HG02798 (cell line): ENCODE measurements around the gene RNF213.

Experiments used
- ATAC-seq: cut with Tn5 transposase; IDR thresholded peaks from one replicate; pipeline ENCODE4 v1.9.1; 2021; ENCODE audit warnings: mild to moderate bottlenecking; ENCODE audit not compliant: unreplicated experiment, poor library complexity

The RNF213 gene

GRCh38 chr17:80438806-80439205 lies 178.2 kb downstream of the RNF213 start:
- ATAC-seq: no peak

- ATAC-seq: no peak
These were observed 178.8 kb downstream of the RNF213 start for GRCh38 chr17:80439499-80439898.

- no peak for ATAC-seq
These were observed 180.5 kb downstream of the RNF213 start for GRCh38 chr17:80441133-80441578.

GRCh38 chr17:80441598-80442322 lies 181.1 kb downstream of the RNF213 start:
- no peak for ATAC-seq

GRCh38 chr17:80442323-80442659 lies 181.6 kb downstream of the RNF213 start:
- ATAC-seq: no peak

GRCh38 chr17:80442764-80443163 lies 182.1 kb downstream of the RNF213 start:
- no peak for ATAC-seq

GRCh38 chr17:80443498-80443897 lies 182.8 kb downstream of the RNF213 start:
- no peak for ATAC-seq

GRCh38 chr17:80443916-80444643 lies 183.4 kb downstream of the RNF213 start:
- ATAC-seq: no peak

GRCh38 chr17:80444644-80444979 lies 184.0 kb downstream of the RNF213 start:
- no peak for ATAC-seq

GRCh38 chr17:80445007-80445725 lies 184.5 kb downstream of the RNF213 start:
- ATAC-seq: no peak

- no peak for ATAC-seq
These were observed 185.1 kb downstream of the RNF213 start for GRCh38 chr17:80445726-80446110.

GRCh38 chr17:80446645-80447405 lies 186.2 kb downstream of the RNF213 start:
- no peak for ATAC-seq

- no peak for ATAC-seq
These were observed 187.1 kb downstream of the RNF213 start for GRCh38 chr17:80447790-80448189.
